SH-SY5Y (cell line): ENCODE measurements around the gene HRH1.

Source experiments
- GATA2 ChIP-seq: IDR thresholded peaks from 2 replicates; pipeline ENCODE4 v1.6.1; 2011; ENCODE audit warnings: mild to moderate bottlenecking, low read depth, low read length
- GATA3 ChIP-seq: IDR thresholded peaks from 2 replicates; pipeline ENCODE4 v1.6.1; 2011; ENCODE audit warnings: low read depth, mild to moderate bottlenecking, low read length, moderate library complexity

HRH1 gene

GRCh38 chr3:11157421-11157820 lies 3.1 kb downstream of the HRH1 start:
- TF ChIP-seq GATA2: no peak
- no peak for TF ChIP-seq GATA3

GRCh38 chr3:11159421-11159904 lies 5.2 kb downstream of the HRH1 start:
- TF ChIP-seq GATA2: no peak
- TF ChIP-seq GATA3: no peak

- TF ChIP-seq GATA3 (no peak), GATA2 (no peak)
Measured at GRCh38 chr3:11161666-11162065, 7.4 kb downstream of the HRH1 start.

GRCh38 chr3:11162401-11163345 lies 8.4 kb downstream of the HRH1 start:
- no peak for TF ChIP-seq GATA2
- no peak for TF ChIP-seq GATA3

- TF ChIP-seq GATA2 (no peak), GATA3 (no peak)
Measured at GRCh38 chr3:11164607-11165006, 10.3 kb downstream of the HRH1 start.

GRCh38 chr3:11165476-11165875 lies 11.2 kb downstream of the HRH1 start:
- no peak for TF ChIP-seq GATA2
- TF ChIP-seq GATA3: no peak

- TF ChIP-seq GATA3 (no peak), GATA2 (no peak)
Measured at GRCh38 chr3:11167590-11167989, 13.3 kb downstream of the HRH1 start.

GRCh38 chr3:11168406-11168805 lies 14.1 kb downstream of the HRH1 start:
- no peak for TF ChIP-seq GATA2
- TF ChIP-seq GATA3: no peak

GRCh38 chr3:11168881-11169805 lies 14.8 kb downstream of the HRH1 start:
- TF ChIP-seq GATA3: no peak
- TF ChIP-seq GATA2: no peak

GRCh38 chr3:11170052-11170770 lies 15.9 kb downstream of the HRH1 start:
- TF ChIP-seq GATA3 (no peak), GATA2 (no peak)

GRCh38 chr3:11172096-11172690 lies 17.9 kb downstream of the HRH1 start:
- no peak for TF ChIP-seq GATA2
- TF ChIP-seq GATA3: no peak

GRCh38 chr3:11173828-11174465 lies 19.7 kb downstream of the HRH1 start:
- no peak for TF ChIP-seq GATA2
- no peak for TF ChIP-seq GATA3

- TF ChIP-seq GATA2 (no peak), GATA3 (no peak)
Measured at GRCh38 chr3:11178421-11178820, 24.1 kb downstream of the HRH1 start.
